Fibroblast of peridontal ligament (primary cell): ENCODE measurements around the gene CTSD.

Experiments used
- DNase-seq: peaks from one replicate; pipeline ENCODE4 v3.0.0-alpha.2; 2010; ENCODE audit errors: extremely low read depth

The CTSD gene

DNA sequence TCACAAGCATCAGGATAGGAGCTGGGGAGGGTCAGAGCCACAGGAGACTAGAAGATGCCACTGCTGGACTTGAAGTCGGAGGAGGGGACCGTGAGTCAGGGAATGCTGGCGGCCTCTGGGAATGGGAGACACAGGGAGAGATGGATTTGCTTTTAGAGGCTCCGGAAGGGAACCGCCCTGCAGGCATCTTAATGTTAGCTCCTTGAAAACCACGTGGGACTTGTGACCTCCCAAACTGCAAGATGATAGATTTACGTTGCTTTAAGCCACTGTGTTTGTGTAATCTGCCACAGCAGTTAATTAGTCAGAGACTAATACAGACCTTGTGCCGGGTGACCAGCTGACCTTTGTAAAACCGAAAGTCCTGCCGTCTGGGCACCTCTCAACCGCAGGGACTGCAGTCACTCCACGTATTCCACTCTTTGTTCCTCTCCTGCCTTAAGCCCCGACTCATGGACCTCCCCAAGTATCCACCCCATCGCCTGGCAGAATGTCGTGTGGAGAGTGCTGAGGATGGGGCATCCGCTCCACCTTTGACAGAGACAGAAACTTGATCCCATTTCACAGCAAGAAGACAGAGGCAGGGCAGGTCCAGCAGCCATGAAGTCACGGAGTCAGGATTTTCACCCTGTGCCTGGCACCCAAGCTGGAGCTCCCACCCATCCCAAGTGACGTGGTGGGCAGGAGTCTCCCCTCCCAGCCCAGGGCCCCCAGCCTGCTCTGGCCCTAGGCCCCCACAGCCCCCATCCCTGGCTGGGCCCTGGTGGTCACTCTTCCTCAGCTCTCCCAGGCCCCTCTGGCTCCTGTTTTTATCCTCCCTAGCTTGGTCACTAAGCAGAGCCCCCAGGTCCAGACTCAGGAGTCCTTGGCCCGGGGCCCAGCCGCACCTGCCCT lies 19.4 kb upstream of the CTSD start:
- DNase-seq, result peak; percentile 25

DNA sequence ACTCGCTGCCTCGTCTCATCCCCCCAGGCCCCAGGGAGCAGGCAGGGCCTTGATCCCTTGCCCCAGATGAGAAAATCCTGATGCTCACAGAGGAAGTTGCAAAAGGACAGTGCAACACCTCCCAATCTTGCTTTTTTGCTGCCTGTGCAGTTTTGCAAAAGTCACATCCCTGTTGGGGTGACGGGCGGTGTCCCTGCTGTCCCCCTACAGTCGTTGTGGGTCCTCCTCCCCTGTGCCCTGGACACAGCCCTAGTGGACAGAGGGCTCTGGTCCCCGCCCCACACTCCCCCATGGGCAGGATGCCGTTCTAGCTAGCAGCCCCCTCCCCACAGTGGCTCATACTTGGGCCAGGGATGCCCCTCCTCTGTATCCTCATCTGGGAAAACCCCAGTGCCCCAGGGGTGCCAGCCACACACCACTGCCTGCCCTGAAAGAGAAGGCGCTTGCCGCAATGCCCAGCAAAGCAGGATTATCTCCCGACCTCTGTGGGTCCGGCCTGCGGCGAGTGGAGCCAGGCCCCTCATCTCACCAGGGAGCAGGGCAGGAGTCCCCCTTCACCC lies 18.4 kb upstream of the CTSD start:
- no peak for DNase-seq

- DNase-seq, result no peak
Observed at GRCh38 chr11:1781593-1781975, 17.9 kb upstream of the CTSD start.

- DNase-seq, result no peak
Observed at GRCh38 chr11:1780700-1781592, 17.2 kb upstream of the CTSD start.

- DNase-seq, result no peak
Observed at GRCh38 chr11:1779806-1780699, 16.3 kb upstream of the CTSD start.

DNA sequence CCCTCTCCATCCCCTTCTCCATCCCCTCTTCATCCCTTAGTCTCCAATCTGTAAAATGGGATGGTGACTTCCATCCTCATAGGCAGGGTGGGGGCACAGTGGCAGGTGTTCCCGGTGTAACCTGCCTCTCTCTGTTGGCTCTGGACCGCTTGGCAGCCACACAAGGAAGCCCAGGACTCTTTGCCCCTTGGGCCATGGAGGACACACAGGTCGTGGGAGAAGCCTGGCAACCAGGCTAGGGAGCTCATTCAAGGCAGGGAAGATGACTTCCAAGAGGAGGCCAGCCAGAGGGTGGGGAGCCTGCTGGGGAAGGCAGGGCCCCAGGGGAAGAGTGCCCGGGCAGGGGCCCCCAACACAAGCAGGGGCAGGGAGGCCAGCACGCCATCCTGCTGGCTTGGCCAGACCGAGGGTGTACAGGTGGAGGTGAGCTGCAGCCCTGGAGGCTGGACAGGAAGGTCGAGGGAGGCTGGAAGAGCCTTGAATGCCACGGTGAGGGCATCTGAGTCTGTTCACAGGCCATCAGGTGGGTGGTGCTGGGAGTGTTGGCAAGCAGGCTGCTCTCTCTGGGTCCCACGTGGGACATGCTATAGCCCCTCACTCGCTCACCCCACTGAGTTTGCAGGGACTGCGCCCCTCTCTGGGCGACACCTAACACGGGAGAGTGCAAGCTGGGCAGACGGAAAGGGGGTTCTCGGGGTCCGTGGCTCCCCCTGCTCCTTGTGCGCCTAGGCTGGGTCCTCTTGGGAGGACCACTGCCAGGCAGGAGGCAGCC lies 15.5 kb upstream of the CTSD start:
- no peak for DNase-seq

DNA sequence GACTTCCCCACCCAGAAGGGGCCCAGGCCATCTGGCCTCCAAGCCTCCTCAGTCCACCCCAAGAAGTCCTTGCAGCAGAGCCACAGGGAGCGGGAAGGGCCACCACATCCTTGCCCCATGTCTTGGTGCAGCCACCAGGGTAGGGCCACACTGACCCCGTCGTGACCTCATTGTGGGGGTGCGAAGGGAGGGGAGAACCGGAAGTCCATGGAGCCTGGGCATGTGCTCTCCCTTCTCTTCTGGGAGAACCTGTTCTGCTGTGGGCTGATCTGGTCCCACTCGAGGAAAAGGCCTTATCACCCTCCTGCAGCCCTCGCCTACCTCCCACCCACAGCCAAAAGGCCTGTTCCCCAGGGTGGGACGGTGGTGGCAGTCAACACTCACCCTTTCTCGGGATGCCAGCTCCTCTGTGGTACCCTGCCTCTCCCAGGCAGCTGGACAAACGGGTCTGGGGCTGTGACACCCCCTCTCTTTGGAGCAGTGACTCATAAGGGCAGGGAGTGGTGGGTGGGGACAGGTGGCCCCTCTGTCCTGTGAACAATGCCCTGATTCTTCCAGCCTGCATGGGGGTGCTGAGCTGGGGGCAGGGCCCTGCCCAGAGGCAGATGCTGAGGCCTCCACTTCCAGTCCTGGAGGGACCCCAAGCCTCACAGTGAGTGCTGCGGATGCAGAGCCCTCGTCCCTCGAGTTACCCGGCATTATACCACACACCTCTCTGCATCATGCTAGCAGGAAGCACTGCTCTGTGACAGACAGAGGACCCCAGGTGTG lies 14.6 kb upstream of the CTSD start:
- no peak for DNase-seq

DNA sequence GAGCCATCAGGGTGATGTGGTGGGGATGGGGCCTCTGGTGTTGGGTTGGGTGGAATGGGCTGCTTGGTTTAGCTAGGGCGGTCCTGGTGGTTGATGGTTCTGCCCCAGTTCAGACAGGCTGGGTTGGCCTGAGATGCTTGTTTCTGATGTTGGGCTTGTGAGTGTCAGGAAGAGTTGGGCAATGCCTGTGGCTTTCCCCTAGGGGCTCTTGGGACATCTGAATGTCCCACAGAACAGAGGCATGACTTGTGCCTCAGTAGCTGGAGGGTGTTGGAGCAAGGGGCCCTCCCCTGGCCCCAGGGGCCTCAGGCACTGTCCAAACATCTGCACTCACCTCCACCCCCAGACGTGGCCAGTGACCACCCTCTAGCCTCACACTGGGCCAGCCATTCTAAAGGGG lies 14.0 kb upstream of the CTSD start:
- no peak for DNase-seq

DNA sequence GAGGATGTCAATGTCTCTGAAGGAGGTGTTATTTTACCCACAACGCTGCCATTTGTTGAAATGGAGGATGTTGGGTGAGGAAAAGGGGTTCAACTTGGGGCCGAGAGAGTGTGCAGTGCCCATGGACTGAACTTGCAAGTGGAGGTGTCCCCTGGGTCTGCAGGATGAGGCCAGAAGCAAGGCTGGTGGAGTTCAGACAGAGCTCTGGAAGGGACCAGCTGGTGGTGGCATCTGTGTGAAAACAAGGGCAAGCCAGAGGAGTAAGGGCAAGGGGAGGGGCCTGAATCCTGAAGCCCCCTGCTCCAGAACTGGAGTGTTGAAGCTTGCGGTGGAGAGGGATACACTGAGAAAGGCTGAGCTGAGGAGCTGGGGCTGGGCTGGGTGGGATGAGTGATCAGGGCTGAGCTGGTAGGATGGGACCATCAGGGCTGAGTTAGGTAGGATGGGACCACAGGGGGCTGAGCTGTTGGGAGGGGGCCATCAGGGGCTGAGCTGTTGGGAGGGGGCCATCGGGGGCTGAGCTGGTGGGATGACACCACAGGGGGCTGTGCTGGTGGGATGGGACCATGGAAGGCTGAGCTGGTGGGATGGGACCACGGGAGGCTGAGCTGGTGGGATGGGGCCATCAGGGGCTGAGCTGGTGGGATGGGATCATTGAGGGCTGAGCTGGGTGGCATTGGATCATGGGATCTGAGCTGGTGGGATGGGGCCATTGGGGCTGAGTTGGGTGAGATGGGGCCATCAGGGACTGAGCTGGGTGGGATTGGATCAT lies 13.4 kb upstream of the CTSD start:
- no peak for DNase-seq

- no peak for DNase-seq
Observed at GRCh38 chr11:1776331-1776851, 12.7 kb upstream of the CTSD start.

DNA sequence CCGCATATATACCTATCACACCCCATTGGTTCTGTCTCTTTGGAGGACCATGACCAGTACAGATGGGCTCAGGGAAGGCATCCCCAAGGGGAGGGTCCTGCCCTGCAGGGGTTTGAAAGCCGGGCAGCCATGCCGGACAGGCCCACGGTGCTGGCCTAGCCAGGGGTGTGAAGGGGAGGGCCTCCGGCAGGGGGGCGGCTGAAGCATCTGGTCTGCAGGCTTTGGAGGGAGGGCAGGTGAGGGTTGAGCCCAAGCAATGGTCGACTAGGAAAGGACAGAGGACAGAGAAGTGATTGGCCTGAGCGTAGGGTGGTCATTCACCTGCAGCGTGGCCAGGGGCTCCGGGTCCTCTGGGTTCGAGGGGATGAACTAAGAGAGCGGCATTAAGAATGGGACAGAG lies 11.2 kb upstream of the CTSD start:
- DNase-seq, result no peak

GRCh38 chr11:1773994-1774550 lies 10.3 kb upstream of the CTSD start:
- DNase-seq, result no peak

DNA sequence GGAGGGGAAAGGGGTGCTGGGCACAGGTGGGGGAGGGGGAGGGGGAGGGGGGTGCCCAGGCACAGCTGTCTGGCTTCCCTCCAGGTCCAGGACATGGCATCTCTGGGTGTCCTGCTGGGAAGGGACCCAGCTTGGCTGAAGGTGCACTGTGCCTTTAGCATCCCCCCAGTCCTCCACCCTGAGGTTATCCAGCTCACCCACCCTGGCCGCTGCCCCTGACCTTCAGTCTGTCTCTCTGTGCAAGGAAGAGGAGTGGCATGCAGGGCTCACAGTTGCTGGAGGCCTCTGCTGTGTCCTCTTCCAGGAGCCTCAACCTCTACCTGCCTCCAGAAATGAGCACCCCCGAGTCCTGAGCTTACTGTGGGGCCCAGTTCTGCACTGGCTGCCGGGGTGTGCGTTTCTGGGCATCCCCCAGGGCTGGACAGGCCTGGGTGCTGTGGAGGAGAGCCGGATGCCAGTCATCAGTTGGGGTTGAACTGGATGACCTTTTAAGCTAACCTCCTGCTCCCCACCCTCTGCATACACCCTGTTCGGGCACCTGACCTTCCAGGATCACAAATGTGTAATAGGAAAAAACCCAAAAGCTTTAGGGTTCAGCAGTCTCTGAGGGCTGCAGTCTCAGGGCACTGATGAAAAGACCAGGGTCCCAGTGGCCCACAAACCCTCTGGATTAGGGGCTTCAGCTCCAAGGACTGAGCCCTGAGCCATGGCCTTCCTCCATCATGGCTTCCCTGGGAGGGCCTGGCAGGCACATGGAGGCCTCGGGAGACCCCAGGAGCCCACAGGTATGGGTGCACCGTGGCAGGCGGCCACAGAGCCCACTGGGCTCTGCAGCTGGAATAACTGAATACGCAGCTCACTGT lies 9.6 kb upstream of the CTSD start:
- no peak for DNase-seq

GRCh38 chr11:1772270-1773130 lies 8.8 kb upstream of the CTSD start:
- peak; percentile 87 for DNase-seq

- DNase-seq, result peak; percentile 70
Observed at GRCh38 chr11:1771700-1772099, 8.0 kb upstream of the CTSD start.

- no peak for DNase-seq
Observed at GRCh38 chr11:1771273-1771672, 7.5 kb upstream of the CTSD start.

GRCh38 chr11:1770528-1770927 lies 6.8 kb upstream of the CTSD start:
- no peak for DNase-seq
